Heart left ventricle (tissue), 16 donors: ENCODE data around the gene SOX6. TPM values are rescaled to one million over a fixed set of nuclear protein-coding genes. Genes with fewer than 3 reads are reported as not detected.
A peak's percentile ranks its signal among the peaks of the same experiment; 100 is the strongest.

Experiments used
- ATAC-seq, 4 donors: fragments of 200-7000 bp; cut with Tn5 transposase; one replicate each; pipeline ENCODE4 v1.9.1; 2020 to 2022; ENCODE audit warnings: moderate library complexity in 4 of 4, mild to moderate bottlenecking in 3 of 4, moderate number of reproducible peaks in 1 of 4
- DNase-seq, 5 donors: peaks; one replicate each; pipeline ENCODE4 v3.0.0-alpha.2; 2020
- H3K27ac ChIP-seq, 12 donors: fragments of 200-600 bp; sonication (generic) in 4 of 12; one replicate each; pipeline versions ENCODE4 v1.5.0 to v1.8.0; 2016 to 2022; ENCODE audit warnings: mild to moderate bottlenecking in 2 of 12
- H3K27me3 ChIP-seq, 9 donors: fragments of 200-600 bp; sonication (generic) in 2 of 9; one replicate each; pipeline versions ENCODE4 v1.5.1 to v1.8.0; 2016 to 2022; ENCODE audit warnings: mild to moderate bottlenecking in 3 of 9
- H3K36me3 ChIP-seq, 9 donors: fragments of 200-600 bp; sonication (generic) in 2 of 9; one replicate each; pipeline versions ENCODE4 v1.5.0 to v1.8.0; 2018 to 2022; ENCODE audit warnings: mild to moderate bottlenecking in 2 of 9
- H3K4me1 ChIP-seq, 12 donors: fragments of 200-600 bp; sonication (generic) in 4 of 12; one replicate each; pipeline versions ENCODE4 v1.5.0 to v1.8.0; 2016 to 2022; ENCODE audit warnings: mild to moderate bottlenecking in 3 of 12
- H3K4me3 ChIP-seq, 12 donors: fragments of 200-600 bp; sonication (generic) in 4 of 12; one replicate each; pipeline versions ENCODE4 v1.5.0 to v1.8.0; 2017 to 2022; ENCODE audit warnings: mild to moderate bottlenecking in 9 of 12, moderate library complexity in 4 of 12
- H3K9me3 ChIP-seq, 12 donors: fragments of 200-600 bp; sonication (generic) in 4 of 12; one replicate each; pipeline versions ENCODE4 v1.5.0 to v1.8.0; 2016 to 2022; ENCODE audit warnings: mild to moderate bottlenecking in 1 of 12
- CTCF ChIP-seq, 12 donors: fragments of 200-600 bp; sonication (generic) in 4 of 12; IDR thresholded peaks; one replicate each; pipeline versions ENCODE4 v1.5.0 to v1.8.0; 2018 to 2022; ENCODE audit warnings: antibody characterized with exemption in 12 of 12, mild to moderate bottlenecking in 5 of 12
- POLR2A ChIP-seq, 2 donors: fragments of 450-650 bp; IDR thresholded peaks; one replicate each; pipeline ENCODE4 v1.6.1; 2017; ENCODE audit warnings: antibody characterized with exemption in 2 of 2, mild to moderate bottlenecking in 2 of 2, moderate library complexity in 2 of 2
- WGBS, 4 donors: extraction: QIAGEN DNeasy Blood & Tissue Kit in 2 of 4; methylation state at CpG; one replicate each; pipeline versions ENCODE4 v1.1.5 to v1.1.7; 2013 to 2018; 5-methylcytosine and 5-hydroxymethylcytosine counted together
- intact Hi-C, 10 donors: fragments of 100-400 bp; cut with DNase I; formaldehyde crosslinking; loops; one replicate each; pipeline versions ENCODE4 v1.11.1 to v1.14.2; 2022
- polyA plus RNA-seq, 2 donors: library from polyadenylated mRNA; stranded (reverse); fragments of 200-250 nt; gene quantifications; one replicate each; pipeline ENCODE4 v1.2.3, GENCODE V29; 2013
- total RNA-seq, 9 donors: library from RNA; depleted of rRNA in 2 of 9; stranded (reverse); fragments of >200 nt in 2 of 9; fragmentation: NEBNext Ultra II Directional in 3 of 9; extraction: Animal tissue kit (Norgen Biotek cat#: 25700) in 3 of 9; gene quantifications; one replicate each; pipeline versions ENCODE4 v1.1.0 to v1.2.4, GENCODE V29; 2016 to 2023
- donor health status: ischemic (EF 13 %, LVEDD 7.1; RV severe dilation, severe dysfunction).
- donor health status: healthy with polysubstance abuse.
- donor health status: DM: no; HTN: yes; CAD: no.
- donor health status: DM: no; HTN: no; CAD: no.
- donor health status: ischemic (EF 25% LVEDD 6.9; RV normal size, moderate dysfunction).
- donor health status: ischemic (EF 25% LVEDD 5.7; RV mildly dilated, moderate dysfunction).
- donor health status: healthy.
- donor health status: DM: yes; HTN: yes; CAD: no.
- donor health status: ischemic (EF 35%, LVEDD 5.7; RV mildly dilated, moderate dysfunction).
- donor health status: nonischemic (EF 11% LVEDD 7.7; RV severe dilation, severe dysfunction).
- donor health status: DM: yes; HTN: yes; CAD: no.
- donor health status: PGD.
- donor health status: ischemic (EF 29% LVEDD 5.4; RV normal size, mild dysfunction).
- donor health status: nonischemic (EF 23%, LVEDD 6.1; RV moderate dilation, normal function).

The SOX6 gene
- total and polyA plus RNA-seq, 11 donors: 1.5 to 39.6 (median 15.6) TPM

- TF ChIP-seq CTCF (IDR thresholded peaks at IDR 0.05): no peak
- no peak for TF ChIP-seq POLR2A (IDR thresholded peaks at IDR 0.05)
- intact Hi-C loops: no loop called here
- H3K9me3 ChIP-seq: no peaks in the 10 kb centered on the region
- no peaks in the 10 kb centered on the region for H3K27me3 ChIP-seq
- WGBS, 4 donors: 89 to 91% (median 90%) methylated on average over 4 of the region's 4 CpGs
- DNase-seq: no peak
- H3K36me3 ChIP-seq: no peaks in the 10 kb centered on the region
- ATAC-seq: no peak
- H3K4me3 ChIP-seq: no peak overlapping the region
- H3K4me1 ChIP-seq: peaks cover 0 to 28% (median 13%) of the 10 kb centered on the region in 12 donors
- H3K27ac ChIP-seq: peak overlapping the region in 3 of 12 donors; percentile 42 to 71 (median 61)
Measured at GRCh38 chr11:16001044-16001568, 355.2 kb downstream of the SOX6 start.

GRCh38 chr11:16000065-16000464 is 356.3 kb downstream of the SOX6 start:
- Histone ChIP-seq H3K27me3 (no peaks in the 10 kb centered on the region), H3K36me3 (no peaks in the 10 kb centered on the region), H3K4me3 (no peak overlapping the region), H3K4me1 (peaks cover 0 to 28% (median 13%) of the 10 kb centered on the region in 12 donors), H3K27ac (peak overlapping the region in 1 of 12 donors; percentile 37), H3K9me3 (no peaks in the 10 kb centered on the region)
- intact Hi-C loops: no loop called here
- ATAC-seq (peak in 1 of 4 donors; percentile 56), DNase-seq (no peak)
- TF ChIP-seq POLR2A (IDR thresholded peaks at IDR 0.05): no peak
- TF ChIP-seq CTCF (IDR thresholded peaks at IDR 0.05): no peak
- WGBS, 4 donors: 51 to 64% (median 57%) methylated on average over 1 of the region's 1 CpG

- Histone ChIP-seq H3K9me3 (no peaks in the 10 kb centered on the region), H3K36me3 (no peaks in the 10 kb centered on the region), H3K27ac (no peak overlapping the region), H3K4me3 (no peak overlapping the region), H3K4me1 (peaks cover 0 to 18% (median 5%) of the 10 kb centered on the region in 12 donors), H3K27me3 (no peaks in the 10 kb centered on the region)
- ATAC-seq (no peak), DNase-seq (no peak)
- intact Hi-C loops: no loop called here
- TF ChIP-seq POLR2A (IDR thresholded peaks at IDR 0.05): no peak
- no peak for TF ChIP-seq CTCF (IDR thresholded peaks at IDR 0.05)
- WGBS, 4 donors: 74 to 90% (median 84%) methylated on average over 4 of the region's 4 CpGs
Measured at GRCh38 chr11:15993345-15993744, 363.0 kb downstream of the SOX6 start.

- Histone ChIP-seq H3K4me3 (no peak overlapping the region), H3K27me3 (no peaks in the 10 kb centered on the region), H3K27ac (no peak overlapping the region), H3K9me3 (no peaks in the 10 kb centered on the region), H3K36me3 (peaks cover 0 to under 1% (median 0%) of the 10 kb centered on the region in 9 donors), H3K4me1 (peaks cover 0 to 21% (median 9%) of the 10 kb centered on the region in 12 donors)
- intact Hi-C loops: no loop called here
- no peak for DNase-seq
- TF ChIP-seq CTCF (IDR thresholded peaks at IDR 0.05): no peak
- ATAC-seq: no peak
- WGBS, 4 donors: 96 to 98% (median 97%) methylated on average over 3 of the region's 3 CpGs
Measured at GRCh38 chr11:15991215-15991614, 365.1 kb downstream of the SOX6 start.
